ENCODE measurements around the gene CSPG4.
"Not testable (repeated sequence)": the region's sequence is repeated elsewhere in the genome, so short reads cannot be mapped to it uniquely, and the experiment has no call there.

The CSPG4 gene, protein sequence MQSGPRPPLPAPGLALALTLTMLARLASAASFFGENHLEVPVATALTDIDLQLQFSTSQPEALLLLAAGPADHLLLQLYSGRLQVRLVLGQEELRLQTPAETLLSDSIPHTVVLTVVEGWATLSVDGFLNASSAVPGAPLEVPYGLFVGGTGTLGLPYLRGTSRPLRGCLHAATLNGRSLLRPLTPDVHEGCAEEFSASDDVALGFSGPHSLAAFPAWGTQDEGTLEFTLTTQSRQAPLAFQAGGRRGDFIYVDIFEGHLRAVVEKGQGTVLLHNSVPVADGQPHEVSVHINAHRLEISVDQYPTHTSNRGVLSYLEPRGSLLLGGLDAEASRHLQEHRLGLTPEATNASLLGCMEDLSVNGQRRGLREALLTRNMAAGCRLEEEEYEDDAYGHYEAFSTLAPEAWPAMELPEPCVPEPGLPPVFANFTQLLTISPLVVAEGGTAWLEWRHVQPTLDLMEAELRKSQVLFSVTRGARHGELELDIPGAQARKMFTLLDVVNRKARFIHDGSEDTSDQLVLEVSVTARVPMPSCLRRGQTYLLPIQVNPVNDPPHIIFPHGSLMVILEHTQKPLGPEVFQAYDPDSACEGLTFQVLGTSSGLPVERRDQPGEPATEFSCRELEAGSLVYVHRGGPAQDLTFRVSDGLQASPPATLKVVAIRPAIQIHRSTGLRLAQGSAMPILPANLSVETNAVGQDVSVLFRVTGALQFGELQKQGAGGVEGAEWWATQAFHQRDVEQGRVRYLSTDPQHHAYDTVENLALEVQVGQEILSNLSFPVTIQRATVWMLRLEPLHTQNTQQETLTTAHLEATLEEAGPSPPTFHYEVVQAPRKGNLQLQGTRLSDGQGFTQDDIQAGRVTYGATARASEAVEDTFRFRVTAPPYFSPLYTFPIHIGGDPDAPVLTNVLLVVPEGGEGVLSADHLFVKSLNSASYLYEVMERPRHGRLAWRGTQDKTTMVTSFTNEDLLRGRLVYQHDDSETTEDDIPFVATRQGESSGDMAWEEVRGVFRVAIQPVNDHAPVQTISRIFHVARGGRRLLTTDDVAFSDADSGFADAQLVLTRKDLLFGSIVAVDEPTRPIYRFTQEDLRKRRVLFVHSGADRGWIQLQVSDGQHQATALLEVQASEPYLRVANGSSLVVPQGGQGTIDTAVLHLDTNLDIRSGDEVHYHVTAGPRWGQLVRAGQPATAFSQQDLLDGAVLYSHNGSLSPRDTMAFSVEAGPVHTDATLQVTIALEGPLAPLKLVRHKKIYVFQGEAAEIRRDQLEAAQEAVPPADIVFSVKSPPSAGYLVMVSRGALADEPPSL (N-terminal part only)

DNA sequence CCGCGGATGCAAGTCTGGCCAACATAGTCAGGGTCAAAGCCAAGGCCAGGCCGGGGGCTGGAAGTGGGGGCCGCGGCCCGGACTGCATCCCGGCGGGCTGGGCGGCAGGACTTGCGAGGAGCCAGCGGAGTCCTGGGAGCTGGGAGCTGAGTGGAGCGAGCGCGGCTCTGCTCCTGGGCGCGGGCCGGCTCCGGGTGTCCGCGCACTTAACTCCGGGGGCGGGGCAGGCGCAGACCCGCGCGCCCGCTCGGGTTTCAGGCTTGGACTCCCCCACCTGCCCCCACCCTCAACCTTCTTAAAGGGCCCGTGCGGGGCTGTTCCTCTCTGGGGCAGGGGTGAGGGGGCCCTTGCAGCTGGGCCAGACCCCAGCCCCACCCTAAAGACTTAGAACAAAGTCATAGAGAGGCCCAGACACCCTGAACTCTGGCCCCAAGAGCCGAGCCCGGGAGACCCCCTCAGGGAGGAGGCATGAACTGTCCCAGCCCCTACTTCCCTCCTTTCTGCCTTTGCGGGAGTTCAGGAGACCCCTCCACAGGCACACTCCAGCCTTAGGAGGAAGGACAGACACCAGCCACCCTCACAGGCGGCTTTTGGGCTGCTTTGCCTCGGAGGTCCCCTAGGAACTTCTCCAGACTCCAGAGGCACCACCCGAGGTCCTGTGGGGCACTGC is at the start of gene CSPG4:
Gene CSPG4 (minus strand): TSS at position 181 of the 670 bp plus-strand sequence. CDS start 93 bp downstream, at position 88.
- H3K27ac ChIP-seq (ENCODE audit: low read length): no peak within 1 kb of the TSS
- H3K36me3 ChIP-seq (ENCODE audit: control insufficient read depth, low read depth, low read length): no peaks in the 10 kb centered on the region
- H3K4me3 ChIP-seq (ENCODE audit: low read length): peak within 1 kb of the TSS; percentile 54
- peaks cover 8% of the 10 kb centered on the region for H3K4me1 ChIP-seq (ENCODE audit: control insufficient read depth, low read depth, low read length)
- no peaks in the 10 kb centered on the region for H3K9me3 ChIP-seq (ENCODE audit: control insufficient read depth, low read depth, low read length)
- no peak within 1 kb of the TSS for H3K9ac ChIP-seq (ENCODE audit: low read length)
- H3K27me3 ChIP-seq (ENCODE audit: control insufficient read depth, insufficient read depth, low read length): peaks cover 19% of the 10 kb centered on the region

DNA sequence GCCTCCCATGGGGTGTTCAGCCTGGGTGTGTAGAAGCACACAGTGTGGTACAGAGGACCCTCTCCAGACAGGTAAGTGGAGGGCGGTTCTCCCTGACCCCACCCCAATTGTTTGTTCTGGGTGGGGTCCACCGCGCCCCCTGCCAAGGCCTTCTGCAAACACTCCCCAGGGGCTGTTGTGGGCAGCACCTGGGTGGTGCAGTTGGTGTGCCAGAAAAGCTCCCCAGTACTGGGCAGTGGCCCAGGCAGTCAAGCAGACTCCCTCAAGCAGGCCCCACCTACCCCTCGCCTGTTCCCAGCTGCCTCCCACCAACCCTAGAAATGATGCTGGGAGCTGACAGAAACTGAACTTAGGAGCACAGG is 49.7 kb upstream of the CSPG4 start:
- H3K27me3 ChIP-seq (ENCODE audit: control insufficient read depth, insufficient read depth, low read length); H3K9me3 ChIP-seq (ENCODE audit: control insufficient read depth, low read depth, low read length); H3K9ac ChIP-seq (ENCODE audit: low read length); H3K27ac ChIP-seq (ENCODE audit: low read length); H3K4me3 ChIP-seq (ENCODE audit: low read length); H3K36me3 ChIP-seq (ENCODE audit: control insufficient read depth, low read depth, low read length): not testable (repeated sequence)
- peaks cover 10% of the 10 kb centered on the region for H3K4me1 ChIP-seq (ENCODE audit: control insufficient read depth, low read depth, low read length)

DNA sequence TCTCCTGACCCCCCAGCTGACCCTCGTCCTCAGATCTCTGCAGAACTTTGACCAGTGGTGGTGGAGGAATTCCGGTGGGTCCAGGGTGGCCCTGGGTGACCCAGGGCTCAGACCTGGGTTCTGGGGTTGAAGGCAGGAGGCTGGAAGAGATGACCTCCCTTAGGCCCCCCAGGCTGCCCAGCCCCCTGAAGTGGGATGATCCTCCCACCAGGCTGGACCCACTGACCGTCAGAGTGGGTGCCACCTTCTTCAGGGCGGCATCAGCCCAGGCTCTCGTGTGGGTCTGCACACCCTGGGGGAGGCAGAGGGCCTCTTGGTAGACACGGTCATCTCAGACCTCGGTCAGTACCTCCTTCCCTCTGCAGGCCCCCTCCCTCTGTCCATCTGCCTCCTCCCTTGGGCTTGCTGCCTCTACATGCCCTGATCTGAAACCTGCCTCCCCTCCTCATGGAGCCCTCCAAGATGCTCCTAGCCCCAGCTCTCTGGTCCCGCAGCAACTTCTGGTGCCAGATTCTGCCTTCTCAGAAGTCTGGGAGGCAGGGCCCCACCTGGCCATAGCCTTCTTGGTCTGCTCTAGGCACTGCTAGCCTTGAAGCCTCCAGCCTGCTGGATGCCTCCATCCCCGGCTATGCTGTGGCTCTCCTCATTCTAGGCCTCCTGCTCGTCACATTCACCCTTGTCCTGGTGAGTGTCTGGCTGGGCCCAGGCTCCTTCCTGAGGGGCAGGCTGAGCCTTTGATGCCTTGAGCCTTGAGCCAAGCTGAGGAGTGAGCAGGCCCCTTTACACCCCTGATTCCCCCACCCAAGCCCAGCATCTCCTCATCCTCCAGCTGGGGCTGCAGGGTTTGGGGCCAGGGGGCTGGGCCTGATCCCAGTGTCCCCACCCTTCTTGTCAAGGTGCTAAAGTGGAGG is 49.1 kb upstream of the CSPG4 start:
- H3K36me3 ChIP-seq (ENCODE audit: control insufficient read depth, low read depth, low read length): no peaks in the 10 kb centered on the region
- peaks cover 10% of the 10 kb centered on the region for H3K4me1 ChIP-seq (ENCODE audit: control insufficient read depth, low read depth, low read length)
- H3K27me3 ChIP-seq (ENCODE audit: control insufficient read depth, insufficient read depth, low read length): no peaks in the 10 kb centered on the region
- no peak overlapping the region for H3K4me3 ChIP-seq (ENCODE audit: low read length)
- no peaks in the 10 kb centered on the region for H3K9me3 ChIP-seq (ENCODE audit: control insufficient read depth, low read depth, low read length)
- H3K9ac ChIP-seq (ENCODE audit: low read length): no peak overlapping the region
- H3K27ac ChIP-seq (ENCODE audit: low read length): no peak overlapping the region

DNA sequence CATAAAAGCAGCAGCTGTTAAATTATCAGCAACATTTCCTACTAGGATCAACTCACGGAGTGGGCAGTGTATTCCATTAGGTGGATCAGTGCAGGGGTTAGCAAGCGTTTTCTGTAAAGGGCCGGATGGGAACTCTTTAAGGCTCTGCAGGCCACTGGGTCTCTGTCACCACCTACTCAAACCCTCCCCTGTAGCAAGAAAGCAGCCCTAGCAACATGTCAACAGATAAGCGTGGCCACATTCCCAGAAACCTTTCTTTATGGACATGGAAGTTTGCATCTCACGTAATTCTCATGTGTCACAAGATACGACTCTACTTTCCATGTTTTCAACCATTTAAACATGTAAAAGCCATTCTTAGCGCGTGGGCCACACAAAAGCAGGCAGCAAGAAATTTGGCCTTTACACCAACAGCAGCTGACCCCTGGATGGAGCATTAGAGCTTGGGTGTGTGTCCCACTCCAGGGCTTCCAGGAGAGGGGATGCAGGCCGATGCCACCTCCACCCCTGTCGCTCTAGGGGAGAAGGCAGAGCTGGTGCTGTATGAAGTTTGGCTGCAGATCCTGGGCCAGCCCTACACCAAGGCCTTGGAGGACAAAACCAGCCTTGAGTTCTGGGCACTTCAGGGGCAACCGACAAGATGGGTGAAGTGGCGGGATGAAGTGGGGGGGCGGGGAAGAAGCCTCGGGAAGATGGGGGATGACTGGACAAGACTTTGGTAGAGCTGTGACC is 48.2 kb upstream of the CSPG4 start:
- no peaks in the 10 kb centered on the region for H3K9me3 ChIP-seq (ENCODE audit: control insufficient read depth, low read depth, low read length)
- no peak overlapping the region for H3K4me3 ChIP-seq (ENCODE audit: low read length)
- peaks cover 10% of the 10 kb centered on the region for H3K4me1 ChIP-seq (ENCODE audit: control insufficient read depth, low read depth, low read length)
- no peak overlapping the region for H3K27ac ChIP-seq (ENCODE audit: low read length)
- no peak overlapping the region for H3K9ac ChIP-seq (ENCODE audit: low read length)
- H3K27me3 ChIP-seq (ENCODE audit: control insufficient read depth, insufficient read depth, low read length): no peaks in the 10 kb centered on the region
- H3K36me3 ChIP-seq (ENCODE audit: control insufficient read depth, low read depth, low read length): no peaks in the 10 kb centered on the region

DNA sequence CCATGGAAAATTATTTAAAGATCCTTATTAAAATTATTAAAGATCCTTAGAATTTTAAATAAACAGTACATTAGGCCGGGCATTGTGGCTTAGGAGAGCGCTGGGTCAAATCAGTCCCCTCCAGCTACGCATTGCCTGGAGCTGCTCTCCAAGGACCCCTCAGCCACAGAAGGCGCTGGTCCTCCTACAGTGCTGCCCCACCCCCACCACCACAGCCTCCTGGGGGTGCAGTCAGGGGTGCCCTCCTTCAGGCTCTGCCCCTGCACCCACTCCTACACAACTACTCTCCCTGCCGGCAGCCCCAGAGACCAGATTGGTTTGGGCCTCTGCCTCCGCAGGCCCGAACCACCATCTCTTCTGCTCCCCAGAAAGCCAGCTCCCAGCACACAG is 47.5 kb upstream of the CSPG4 start:
- peaks cover 10% of the 10 kb centered on the region for H3K4me1 ChIP-seq (ENCODE audit: control insufficient read depth, low read depth, low read length)
- H3K4me3 ChIP-seq (ENCODE audit: low read length); H3K9me3 ChIP-seq (ENCODE audit: control insufficient read depth, low read depth, low read length); H3K27me3 ChIP-seq (ENCODE audit: control insufficient read depth, insufficient read depth, low read length); H3K9ac ChIP-seq (ENCODE audit: low read length); H3K36me3 ChIP-seq (ENCODE audit: control insufficient read depth, low read depth, low read length); H3K27ac ChIP-seq (ENCODE audit: low read length): not testable (repeated sequence)

DNA sequence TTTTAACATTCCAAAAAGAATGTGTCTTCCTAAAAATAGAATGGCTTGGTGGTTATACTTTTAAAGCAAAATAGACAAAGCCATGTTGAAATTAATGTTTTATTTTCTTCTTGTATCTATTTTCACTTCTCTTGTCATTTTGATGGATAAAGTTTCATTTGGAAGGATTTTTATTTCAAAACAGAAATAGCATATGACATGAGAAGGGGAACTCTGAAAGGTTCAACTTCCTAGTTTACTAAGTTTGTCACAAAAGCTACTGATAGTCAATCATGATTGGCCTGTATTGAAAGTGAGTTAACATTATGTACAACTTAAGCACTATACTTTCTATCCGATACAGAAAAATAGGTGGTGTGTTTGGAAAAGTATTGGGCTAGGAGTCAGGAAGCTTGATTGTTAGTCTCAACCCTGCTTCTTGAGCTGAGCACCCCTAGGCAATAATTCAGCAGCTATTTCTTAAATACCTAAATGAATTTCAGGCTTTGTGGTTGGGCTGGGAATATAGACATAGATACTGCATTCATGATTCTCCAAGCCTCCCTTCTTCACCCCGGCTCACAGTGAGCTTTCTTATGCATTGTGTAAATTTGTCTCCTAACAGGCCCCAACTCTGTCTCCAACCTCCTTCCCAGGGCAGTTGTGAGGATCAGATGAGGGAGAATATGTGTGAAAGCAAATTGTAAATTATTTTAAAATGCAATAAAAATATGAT is 46.9 kb upstream of the CSPG4 start:
- H3K27ac ChIP-seq (ENCODE audit: low read length): no peak overlapping the region
- peaks cover 10% of the 10 kb centered on the region for H3K4me1 ChIP-seq (ENCODE audit: control insufficient read depth, low read depth, low read length)
- no peak overlapping the region for H3K9ac ChIP-seq (ENCODE audit: low read length)
- H3K9me3 ChIP-seq (ENCODE audit: control insufficient read depth, low read depth, low read length): no peaks in the 10 kb centered on the region
- H3K27me3 ChIP-seq (ENCODE audit: control insufficient read depth, insufficient read depth, low read length): no peaks in the 10 kb centered on the region
- H3K36me3 ChIP-seq (ENCODE audit: control insufficient read depth, low read depth, low read length): no peaks in the 10 kb centered on the region
- peak overlapping the region; percentile 49 for H3K4me3 ChIP-seq (ENCODE audit: low read length)

DNA sequence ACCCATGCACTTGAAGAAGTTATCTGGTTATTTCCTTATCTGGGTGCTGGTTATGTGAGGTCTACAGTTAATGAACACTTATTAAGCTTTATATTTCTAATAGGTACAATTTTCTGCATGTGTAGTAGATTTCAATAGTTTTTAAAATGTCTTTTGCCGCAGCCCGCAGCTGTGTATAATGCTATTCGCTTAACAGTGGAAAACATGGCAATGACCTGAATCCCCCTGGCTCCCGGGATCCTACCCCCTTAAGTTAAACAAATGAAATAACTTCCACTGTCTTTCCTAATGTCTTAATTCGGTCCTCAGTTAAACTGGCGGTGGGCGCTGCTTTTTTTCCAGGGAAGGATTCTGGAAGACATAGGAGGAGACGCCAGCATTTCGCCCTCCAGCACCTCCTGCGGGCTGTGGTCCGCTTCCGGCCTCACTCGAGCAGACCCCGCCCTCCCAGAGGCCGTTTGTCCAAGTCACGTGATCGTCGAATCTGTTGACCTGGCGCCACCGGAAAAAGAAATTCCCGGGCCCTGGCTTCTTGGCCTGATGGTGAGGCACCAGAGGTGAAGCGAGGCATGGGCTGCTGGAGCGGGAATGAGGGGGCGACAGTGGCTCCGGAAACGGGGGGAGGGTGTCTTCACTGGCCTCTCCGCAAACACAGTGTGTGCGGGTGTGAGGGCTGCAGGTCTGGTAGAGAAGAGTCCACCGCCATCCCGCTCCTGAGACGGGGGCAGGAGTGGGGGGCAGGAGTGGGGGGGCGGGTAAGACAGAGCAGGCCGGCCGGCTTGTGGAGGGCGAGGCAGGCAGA is 45.6 kb upstream of the CSPG4 start:
- H3K36me3 ChIP-seq (ENCODE audit: control insufficient read depth, low read depth, low read length): no peaks in the 10 kb centered on the region
- H3K27ac ChIP-seq (ENCODE audit: low read length): peak overlapping the region; percentile 6
- H3K9ac ChIP-seq (ENCODE audit: low read length): peak overlapping the region; percentile 54
- no peaks in the 10 kb centered on the region for H3K27me3 ChIP-seq (ENCODE audit: control insufficient read depth, insufficient read depth, low read length)
- H3K4me1 ChIP-seq (ENCODE audit: control insufficient read depth, low read depth, low read length): peaks cover 10% of the 10 kb centered on the region
- H3K4me3 ChIP-seq (ENCODE audit: low read length): peak overlapping the region; percentile 49
- H3K9me3 ChIP-seq (ENCODE audit: control insufficient read depth, low read depth, low read length): no peaks in the 10 kb centered on the region

DNA sequence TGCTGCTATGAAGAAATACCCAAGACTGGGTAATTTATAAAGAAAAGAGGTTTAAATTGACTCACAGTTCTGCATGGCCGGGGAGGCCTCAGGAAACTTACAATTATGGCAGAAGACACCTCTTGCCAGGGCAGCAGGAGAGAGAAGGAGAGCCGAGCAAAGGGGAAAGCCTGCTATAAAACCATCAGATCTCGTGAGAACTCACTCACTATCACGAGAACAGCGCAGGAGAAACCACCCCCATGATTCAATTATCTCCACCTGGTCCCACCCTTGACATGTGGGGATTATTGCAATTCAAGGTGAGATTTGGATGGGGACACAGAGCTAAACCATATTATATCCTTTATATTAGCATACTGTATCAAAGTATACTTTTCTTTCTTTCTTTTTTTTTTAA is 42.2 kb upstream of the CSPG4 start:
- not testable (repeated sequence) for H3K9me3 ChIP-seq (ENCODE audit: control insufficient read depth, low read depth, low read length); H3K36me3 ChIP-seq (ENCODE audit: control insufficient read depth, low read depth, low read length)
- H3K4me1 ChIP-seq (ENCODE audit: control insufficient read depth, low read depth, low read length): peaks cover 10% of the 10 kb centered on the region

DNA sequence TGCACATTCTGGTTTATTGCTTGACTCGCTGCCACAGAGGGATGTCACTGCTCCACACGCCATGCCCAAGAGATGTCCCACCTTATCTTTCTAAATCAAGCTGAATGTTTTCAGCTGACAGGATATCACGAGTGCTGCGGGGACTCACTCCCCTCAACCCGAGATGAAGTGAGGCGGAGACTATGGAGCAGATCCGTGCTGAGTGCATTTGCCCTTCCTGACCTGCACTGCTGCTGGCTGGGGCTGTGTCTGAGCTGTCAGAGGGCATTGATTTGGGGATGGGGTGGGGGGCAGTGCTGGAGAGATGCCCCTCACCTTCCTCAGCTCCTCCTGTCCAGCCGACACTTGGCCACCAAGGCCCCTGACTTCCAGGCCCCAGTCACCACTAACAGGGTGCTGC is 40.5 kb upstream of the CSPG4 start:
- Histone ChIP-seq H3K4me3 (ENCODE audit: low read length) (no peak overlapping the region), H3K9me3 (ENCODE audit: control insufficient read depth, low read depth, low read length) (no peaks in the 10 kb centered on the region), H3K4me1 (ENCODE audit: control insufficient read depth, low read depth, low read length) (peaks cover 6% of the 10 kb centered on the region), H3K27me3 (ENCODE audit: control insufficient read depth, insufficient read depth, low read length) (no peaks in the 10 kb centered on the region), H3K9ac (ENCODE audit: low read length) (no peak overlapping the region), H3K36me3 (ENCODE audit: control insufficient read depth, low read depth, low read length) (no peaks in the 10 kb centered on the region), H3K27ac (ENCODE audit: low read length) (no peak overlapping the region)

More for the DNA sequence above, 42.2 kb upstream of the CSPG4 start:
- not testable (repeated sequence) for H3K4me3 ChIP-seq (ENCODE audit: low read length); H3K9ac ChIP-seq (ENCODE audit: low read length); H3K27ac ChIP-seq (ENCODE audit: low read length); H3K27me3 ChIP-seq (ENCODE audit: control insufficient read depth, insufficient read depth, low read length)

Data from iPS-18a (cell line).